GM23338 (cell line): ENCODE measurements around the gene MED27. TPM values are rescaled to one million over a fixed set of nuclear protein-coding genes. Genes with fewer than 3 reads are reported as not detected.

Experiments
- ATAC-seq: fragments of 200-7000 bp; cut with Tn5 transposase; 3 replicates; pipeline ENCODE4 v1.9.1; 2020
- DNase-seq: peaks from one replicate; pipeline ENCODE4 v3.0.0-alpha.2; 2015; ENCODE audit warnings: low spot score
- H2AFZ ChIP-seq: fragments of 200-600 bp; sonication (generic); 2 replicates; pipeline ENCODE4 v1.8.0; 2016; ENCODE audit warnings: antibody characterized with exemption, mild to moderate bottlenecking, moderate library complexity
- H3F3A ChIP-seq: fragments of 200-600 bp; sonication (generic); replicated peaks from 2 replicates; pipeline ENCODE4 v1.8.0; 2017; ENCODE audit warnings: antibody characterized with exemption, mixed run types, low read depth
- H3K27ac ChIP-seq: fragments of 200-600 bp; sonication (generic); 2 replicates; pipeline ENCODE4 v1.6.1; 2016; ENCODE audit warnings: low read depth
- H3K27me3 ChIP-seq: fragments of 200-600 bp; sonication (generic); 2 replicates; pipeline ENCODE4 v1.8.0; 2016; ENCODE audit warnings: mild to moderate bottlenecking, mixed run types, moderate library complexity; ENCODE audit not compliant: insufficient read depth
- H3K36me3 ChIP-seq: fragments of 200-600 bp; sonication (generic); 2 replicates; pipeline ENCODE4 v1.8.0; 2016; ENCODE audit warnings: mild to moderate bottlenecking; ENCODE audit not compliant: insufficient read depth
- H3K4me1 ChIP-seq: fragments of 200-600 bp; sonication (generic); 2 replicates; pipeline ENCODE4 v1.8.0; 2016; ENCODE audit warnings: mild to moderate bottlenecking, moderate library complexity; ENCODE audit not compliant: insufficient read depth
- H3K4me2 ChIP-seq: fragments of 200-600 bp; sonication (generic); 2 replicates; pipeline ENCODE4 v1.7.1; 2017; ENCODE audit warnings: mixed run types
- H3K4me3 ChIP-seq: fragments of 200-600 bp; sonication (generic); 2 replicates; pipeline ENCODE4 v1.6.1; 2016; ENCODE audit warnings: mixed run types
- H3K79me2 ChIP-seq: fragments of 200-600 bp; sonication (generic); replicated peaks from 2 replicates; pipeline ENCODE4 v1.8.0; 2017; ENCODE audit warnings: mild to moderate bottlenecking; ENCODE audit not compliant: insufficient read depth
- H3K9me2 ChIP-seq: fragments of 200-600 bp; sonication (generic); 2 replicates; pipeline ENCODE4 v1.8.0; 2017; ENCODE audit not compliant: insufficient read depth
- H4K20me1 ChIP-seq: fragments of 200-600 bp; sonication (generic); replicated peaks from 2 replicates; pipeline ENCODE4 v1.8.0; 2017; ENCODE audit warnings: mild to moderate bottlenecking; ENCODE audit not compliant: insufficient read depth
- H3K27ac Mint-ChIP-seq: 2 replicates; pipeline ENCODE4 v1.8.0; 2020; ENCODE audit warnings: inconsistent platforms, mild to moderate bottlenecking, moderate library complexity, mixed read lengths
- H3K27me3 Mint-ChIP-seq: 3 replicates; pipeline ENCODE4 v1.8.0; 2022; ENCODE audit warnings: low read depth, mild to moderate bottlenecking, moderate library complexity, mixed read lengths, inconsistent platforms; ENCODE audit not compliant: insufficient read depth, poor library complexity
- H3K36me3 Mint-ChIP-seq: 3 replicates; pipeline ENCODE4 v1.8.0; 2021; ENCODE audit warnings: low read depth, mild to moderate bottlenecking, inconsistent platforms, moderate library complexity, mixed read lengths
- H3K4me1 Mint-ChIP-seq: 3 replicates; pipeline ENCODE4 v1.8.0; 2020; ENCODE audit warnings: mild to moderate bottlenecking, inconsistent platforms, mixed read lengths
- H3K4me3 Mint-ChIP-seq: 3 replicates; pipeline ENCODE4 v1.8.0; 2021; ENCODE audit warnings: moderate library complexity, mild to moderate bottlenecking, inconsistent platforms, mixed read lengths
- H3K9me3 Mint-ChIP-seq: 3 replicates; pipeline ENCODE4 v1.8.0; 2020; ENCODE audit warnings: moderate library complexity, mild to moderate bottlenecking, inconsistent platforms, mixed read lengths
- EZH2 ChIP-seq: fragments of 200-600 bp; sonication (generic); IDR thresholded peaks from one replicate; pipeline ENCODE4 v1.8.0; 2017; ENCODE audit warnings: antibody characterized with exemption, mild to moderate bottlenecking, low read depth; ENCODE audit not compliant: unreplicated experiment
- JUNB ChIP-seq: IDR thresholded peaks from one replicate; pipeline ENCODE4 v1.6.1; 2016; ENCODE audit warnings: antibody characterized with exemption; ENCODE audit not compliant: unreplicated experiment
- NANOG ChIP-seq: IDR thresholded peaks from 2 replicates; pipeline ENCODE4 v1.6.1; 2016; ENCODE audit warnings: antibody characterized with exemption, borderline replicate concordance
- POLR2AphosphoS5 ChIP-seq: IDR thresholded peaks from 2 replicates; pipeline ENCODE4 v1.6.1; 2016; ENCODE audit warnings: antibody characterized with exemption, low read depth
- STAT1 ChIP-seq: IDR thresholded peaks from one replicate; pipeline ENCODE4 v1.6.1; 2016; ENCODE audit warnings: antibody characterized with exemption; ENCODE audit not compliant: unreplicated experiment
- ZNF114 ChIP-seq: fragments of 250-450 bp; sonication (Bioruptor Pico); IDR thresholded peaks from 2 replicates; pipeline ENCODE4 v1.5.0; 2020; ENCODE audit warnings: mild to moderate bottlenecking, moderate library complexity
- ZNF462 ChIP-seq: fragments of 250-450 bp; sonication (Bioruptor Pico); IDR thresholded peaks from 2 replicates; pipeline ENCODE4 v1.5.0; 2020; ENCODE audit warnings: mild to moderate bottlenecking, moderate library complexity
- polyA plus RNA-seq: library from polyadenylated mRNA; unstranded; fragments of >200 nt; fragmentation: Nextera tagmentation; extraction: Ambion mirVana; gene quantifications from 2 replicates; pipeline ENCODE4 v1.2.1, GENCODE V29; 2016
- total RNA-seq: library from RNA; depleted of rRNA; stranded (reverse); fragments of >200 nt; shearing (Covaris generic); gene quantifications from 2 replicates; pipeline ENCODE4 v1.2.3, GENCODE V29; 2014
- TF ChIP-seq, protein P1 (sequence below): IDR thresholded peaks from 2 replicates; pipeline ENCODE4 v1.6.1; 2016; ENCODE audit warnings: antibody characterized with exemption
- TF ChIP-seq, protein P2 (sequence below): IDR thresholded peaks from one replicate; pipeline ENCODE4 v1.6.1; 2018; ENCODE audit warnings: antibody characterized with exemption; ENCODE audit not compliant: unreplicated experiment

MED27 gene
- total and polyA plus RNA-seq, 2 experiments from 2014 or later: 30.6 to 35.0 TPM

DNA sequence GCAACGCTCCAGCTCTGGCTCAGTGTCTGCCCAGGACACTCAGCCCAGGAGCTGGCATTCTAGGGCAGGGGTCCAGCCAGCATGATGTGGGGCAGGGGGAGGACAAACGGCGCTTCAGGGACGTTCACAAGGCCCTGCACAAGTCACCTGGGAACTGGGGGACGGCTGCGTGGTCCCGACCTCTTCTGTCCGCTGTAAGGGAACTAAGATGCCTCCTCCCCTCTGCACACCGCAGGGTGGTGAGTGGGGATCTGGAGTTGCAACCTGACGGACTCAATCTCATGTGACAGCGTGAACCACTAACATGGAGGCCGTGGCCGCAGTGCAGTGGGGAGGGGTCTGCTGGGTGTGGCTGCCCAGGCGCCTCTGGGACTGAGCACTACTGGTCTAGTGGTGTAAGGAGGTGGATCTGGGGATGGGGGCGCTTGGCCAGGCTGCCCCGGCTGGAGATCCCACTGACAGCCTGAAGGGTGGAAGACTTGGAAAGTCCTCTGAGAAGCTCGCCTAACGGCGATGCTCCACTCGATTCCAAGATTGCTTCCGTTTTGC, 251.8 kb downstream of the MED27 start:
- no peaks in the 10 kb centered on the region for H3K9me3 Mint-ChIP-seq
- Histone ChIP-seq H3K36me3 (no peaks in the 10 kb centered on the region), H3K27me3 (no peaks in the 10 kb centered on the region), H3K9me2 (no peaks in the 10 kb centered on the region), H3K4me1 (no peaks in the 10 kb centered on the region), H4K20me1 (no peaks in the 10 kb centered on the region), H2AFZ (no peak overlapping the region), H3K79me2 (no peaks in the 10 kb centered on the region), H3F3A (0 out of 2 replicates have a peak, but pooled peaks cover 3% of the 10 kb centered on the region), H3K4me2 (no peak overlapping the region), H3K4me3 (no peak overlapping the region), H3K27ac (no peak overlapping the region)
- no peak overlapping the region for H3K27ac Mint-ChIP-seq
- no peak overlapping the region for H3K4me3 Mint-ChIP-seq
- peaks cover 7% of the 10 kb centered on the region; the same call in 2 of the 3 replicates for H3K4me1 Mint-ChIP-seq
- H3K36me3 Mint-ChIP-seq: no peaks in the 10 kb centered on the region
- ATAC-seq (no peak), DNase-seq (no peak)
- TF ChIP-seq ZNF114 (CRISPR knock-in tag) (no peak), JUNB (no peak), NANOG (no peak), STAT1 (no peak), POLR2AphosphoS5 (no peak), EZH2 (no peak)
- TF ChIP-seq, protein P1, sequence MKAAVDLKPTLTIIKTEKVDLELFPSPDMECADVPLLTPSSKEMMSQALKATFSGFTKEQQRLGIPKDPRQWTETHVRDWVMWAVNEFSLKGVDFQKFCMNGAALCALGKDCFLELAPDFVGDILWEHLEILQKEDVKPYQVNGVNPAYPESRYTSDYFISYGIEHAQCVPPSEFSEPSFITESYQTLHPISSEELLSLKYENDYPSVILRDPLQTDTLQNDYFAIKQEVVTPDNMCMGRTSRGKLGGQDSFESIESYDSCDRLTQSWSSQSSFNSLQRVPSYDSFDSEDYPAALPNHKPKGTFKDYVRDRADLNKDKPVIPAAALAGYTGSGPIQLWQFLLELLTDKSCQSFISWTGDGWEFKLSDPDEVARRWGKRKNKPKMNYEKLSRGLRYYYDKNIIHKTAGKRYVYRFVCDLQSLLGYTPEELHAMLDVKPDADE: no peak
- H3K27me3 Mint-ChIP-seq: peaks cover 2% of the 10 kb centered on the region

DNA sequence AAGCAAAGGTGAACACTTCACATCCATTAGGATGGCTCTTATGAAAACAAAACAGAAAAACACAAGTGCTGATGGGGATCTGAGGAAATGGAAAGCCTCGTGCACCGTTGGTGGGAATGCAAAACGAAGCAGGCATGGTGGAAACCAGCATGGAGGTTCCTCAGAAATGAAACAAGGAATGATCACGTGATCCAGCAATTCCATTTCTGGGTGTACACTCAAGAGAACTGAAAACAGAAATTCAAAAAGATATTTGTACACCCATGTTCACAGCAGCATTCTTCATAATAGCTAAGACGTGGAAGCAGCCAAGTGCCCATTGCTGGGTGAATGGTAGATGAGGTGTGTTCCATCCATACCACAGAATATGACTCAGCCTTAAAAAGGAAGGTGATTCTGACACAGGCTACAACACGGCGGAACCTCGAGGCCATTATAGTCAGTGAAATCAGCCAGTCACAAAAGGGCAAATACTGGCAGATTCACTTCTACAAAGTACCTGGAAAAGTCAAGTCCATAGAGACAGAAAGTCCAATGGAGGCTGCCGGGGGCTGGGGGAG, 252.6 kb downstream of the MED27 start:
- Mint-ChIP-seq H3K27ac (no peak overlapping the region), H3K36me3 (no peaks in the 10 kb centered on the region), H3K4me3 (no peak overlapping the region), H3K4me1 (peaks cover 7% of the 10 kb centered on the region; the same call in 2 of the 3 replicates), H3K9me3 (no peaks in the 10 kb centered on the region), H3K27me3 (peaks cover 2% of the 10 kb centered on the region)
- Histone ChIP-seq H3K4me1 (no peaks in the 10 kb centered on the region), H3K79me2 (no peaks in the 10 kb centered on the region), H3F3A (0 out of 2 replicates have a peak, but pooled peaks cover 5% of the 10 kb centered on the region), H3K27me3 (no peaks in the 10 kb centered on the region), H4K20me1 (no peaks in the 10 kb centered on the region), H3K27ac (no peak overlapping the region), H3K9me2 (no peaks in the 10 kb centered on the region), H3K4me3 (no peak overlapping the region), H3K4me2 (no peak overlapping the region), H2AFZ (no peak overlapping the region), H3K36me3 (no peaks in the 10 kb centered on the region)
- no peak for DNase-seq
- ATAC-seq: no peak
- TF ChIP-seq POLR2AphosphoS5 (no peak), ZNF462 (no peak), EZH2 (no peak)
- TF ChIP-seq, protein P2, sequence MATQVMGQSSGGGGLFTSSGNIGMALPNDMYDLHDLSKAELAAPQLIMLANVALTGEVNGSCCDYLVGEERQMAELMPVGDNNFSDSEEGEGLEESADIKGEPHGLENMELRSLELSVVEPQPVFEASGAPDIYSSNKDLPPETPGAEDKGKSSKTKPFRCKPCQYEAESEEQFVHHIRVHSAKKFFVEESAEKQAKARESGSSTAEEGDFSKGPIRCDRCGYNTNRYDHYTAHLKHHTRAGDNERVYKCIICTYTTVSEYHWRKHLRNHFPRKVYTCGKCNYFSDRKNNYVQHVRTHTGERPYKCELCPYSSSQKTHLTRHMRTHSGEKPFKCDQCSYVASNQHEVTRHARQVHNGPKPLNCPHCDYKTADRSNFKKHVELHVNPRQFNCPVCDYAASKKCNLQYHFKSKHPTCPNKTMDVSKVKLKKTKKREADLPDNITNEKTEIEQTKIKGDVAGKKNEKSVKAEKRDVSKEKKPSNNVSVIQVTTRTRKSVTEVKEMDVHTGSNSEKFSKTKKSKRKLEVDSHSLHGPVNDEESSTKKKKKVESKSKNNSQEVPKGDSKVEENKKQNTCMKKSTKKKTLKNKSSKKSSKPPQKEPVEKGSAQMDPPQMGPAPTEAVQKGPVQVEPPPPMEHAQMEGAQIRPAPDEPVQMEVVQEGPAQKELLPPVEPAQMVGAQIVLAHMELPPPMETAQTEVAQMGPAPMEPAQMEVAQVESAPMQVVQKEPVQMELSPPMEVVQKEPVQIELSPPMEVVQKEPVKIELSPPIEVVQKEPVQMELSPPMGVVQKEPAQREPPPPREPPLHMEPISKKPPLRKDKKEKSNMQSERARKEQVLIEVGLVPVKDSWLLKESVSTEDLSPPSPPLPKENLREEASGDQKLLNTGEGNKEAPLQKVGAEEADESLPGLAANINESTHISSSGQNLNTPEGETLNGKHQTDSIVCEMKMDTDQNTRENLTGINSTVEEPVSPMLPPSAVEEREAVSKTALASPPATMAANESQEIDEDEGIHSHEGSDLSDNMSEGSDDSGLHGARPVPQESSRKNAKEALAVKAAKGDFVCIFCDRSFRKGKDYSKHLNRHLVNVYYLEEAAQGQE: no peak
- TF ChIP-seq, protein P1: no peak
